ENCODE measurements around the gene NRAP. TPM values are rescaled to one million over a fixed set of nuclear protein-coding genes. Genes with fewer than 3 reads are reported as not detected.
A peak's percentile ranks its signal among the peaks of the same experiment; 100 is the strongest.

NRAP gene
- total and polyA plus RNA-seq, 5 donors, result 117 to 479 (median 266) TPM

GRCh38 chr10:113555751-113556150, 108.1 kb downstream of the NRAP start:
- intact Hi-C loops (cut with DNase I), result no loop called here
- H3K4me1 ChIP-seq (ENCODE audit: control insufficient read depth, insufficient read depth, low read length), result no peaks in the 10 kb centered on the region
- no peak overlapping the region for H3K27ac ChIP-seq (ENCODE audit: low read length)
- ATAC-seq (no peak), DNase-seq (no peak)
- no peaks in the 10 kb centered on the region for H3K27me3 ChIP-seq (ENCODE audit: control insufficient read depth, insufficient read depth)
- no peaks in the 10 kb centered on the region for H3K9me3 ChIP-seq (ENCODE audit: control insufficient read depth, low read length)
- no peak overlapping the region for H3K4me3 ChIP-seq (ENCODE audit: low read length)
- WGBS, result 93% methylated on average over 1 of the region's 1 CpG

DNA sequence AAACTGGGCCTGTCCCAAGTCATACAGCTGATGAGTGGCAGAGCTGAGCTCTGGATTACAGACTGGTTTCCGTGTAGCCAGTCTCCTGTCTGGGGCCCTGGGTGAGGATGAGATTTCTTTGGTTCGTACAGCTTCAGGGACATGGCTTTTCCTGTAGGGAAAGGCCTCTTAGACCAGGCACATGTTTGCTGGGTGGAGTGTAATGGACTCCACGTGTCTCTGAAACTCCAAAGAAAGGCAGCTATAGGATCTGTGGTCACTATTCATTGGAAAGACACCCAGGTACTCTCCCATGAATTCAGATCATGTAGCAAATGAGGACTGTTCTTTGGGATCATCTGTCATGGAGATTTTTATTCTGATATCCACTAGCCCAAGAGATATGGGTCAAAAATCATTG, 108.6 kb downstream of the NRAP start:
- no peaks in the 10 kb centered on the region for H3K9me3 ChIP-seq (ENCODE audit: control insufficient read depth, low read length)
- no peak for ATAC-seq
- intact Hi-C loops (cut with DNase I), result no loop called here
- H3K4me3 ChIP-seq (ENCODE audit: low read length), result no peak overlapping the region
- DNase-seq, result no peak
- no peaks in the 10 kb centered on the region for H3K4me1 ChIP-seq (ENCODE audit: control insufficient read depth, insufficient read depth, low read length)
- WGBS, result 91% methylated on average over 3 of the region's 3 CpGs
- no peak overlapping the region for H3K27ac ChIP-seq (ENCODE audit: low read length)
- H3K27me3 ChIP-seq (ENCODE audit: control insufficient read depth, insufficient read depth), result no peaks in the 10 kb centered on the region

- no peak for ATAC-seq
- 62% methylated on average over 5 of the region's 5 CpGs for WGBS
- no peaks in the 10 kb centered on the region for H3K4me1 ChIP-seq (ENCODE audit: control insufficient read depth, insufficient read depth, low read length)
- H3K4me3 ChIP-seq (ENCODE audit: low read length), result no peak overlapping the region
- H3K9me3 ChIP-seq (ENCODE audit: control insufficient read depth, low read length), result no peaks in the 10 kb centered on the region
- no peak overlapping the region for H3K27ac ChIP-seq (ENCODE audit: low read length)
- DNase-seq, result no peak
- intact Hi-C loops (cut with DNase I), result no loop called here
- no peaks in the 10 kb centered on the region for H3K27me3 ChIP-seq (ENCODE audit: control insufficient read depth, insufficient read depth)
Observed at GRCh38 chr10:113554214-113554613, 109.6 kb downstream of the NRAP start.

DNA sequence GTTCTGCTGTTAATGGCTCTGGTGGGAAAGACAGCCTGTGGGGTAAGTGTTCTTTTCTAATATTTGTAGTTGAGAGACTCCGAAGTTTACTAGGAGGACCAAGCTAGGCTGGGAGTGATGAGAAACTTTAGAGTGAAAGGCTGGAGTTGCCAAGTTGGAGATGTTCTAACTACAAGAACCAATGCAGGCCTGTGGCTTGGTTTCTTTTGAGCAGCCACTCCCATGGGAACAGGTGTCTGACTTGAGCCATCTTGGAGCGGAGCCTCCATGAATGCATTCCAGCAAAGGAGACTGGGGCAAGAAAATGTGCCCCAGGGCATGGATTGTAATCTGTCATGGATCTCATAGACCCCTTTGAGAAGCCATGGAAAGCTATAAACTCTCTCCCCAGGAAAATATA, 110.7 kb downstream of the NRAP start:
- no peak for ATAC-seq
- H3K4me3 ChIP-seq (ENCODE audit: low read length), result no peak overlapping the region
- H3K4me1 ChIP-seq (ENCODE audit: control insufficient read depth, insufficient read depth, low read length), result no peaks in the 10 kb centered on the region
- intact Hi-C loops (cut with DNase I), result no loop called here
- no peaks in the 10 kb centered on the region for H3K27me3 ChIP-seq (ENCODE audit: control insufficient read depth, insufficient read depth)
- no peaks in the 10 kb centered on the region for H3K9me3 ChIP-seq (ENCODE audit: control insufficient read depth, low read length)
- 95% methylated on average over 2 of the region's 2 CpGs for whole genome bisulfite sequencing
- DNase-seq, result no peak
- H3K27ac ChIP-seq (ENCODE audit: low read length), result no peak overlapping the region

GRCh38 chr10:113552701-113553100, 111.1 kb downstream of the NRAP start, which contains the start of gene HABP2:
HABP2 (plus strand) TSS chr10:113553053; CDS start chr10:113553122, 69 bp downstream.
- ATAC-seq (no peak), DNase-seq (no peak)
- no peaks in the 10 kb centered on the region for H3K4me1 ChIP-seq (ENCODE audit: control insufficient read depth, insufficient read depth, low read length)
- no peak within 1 kb of the TSS for H3K27ac ChIP-seq (ENCODE audit: low read length)
- no peaks in the 10 kb centered on the region for H3K27me3 ChIP-seq (ENCODE audit: control insufficient read depth, insufficient read depth)
- H3K9me3 ChIP-seq (ENCODE audit: control insufficient read depth, low read length), result no peaks in the 10 kb centered on the region
- no peak within 1 kb of the TSS for H3K4me3 ChIP-seq (ENCODE audit: low read length)
- intact Hi-C loops (cut with DNase I), result no loop called here
- 76% methylated on average over 3 of the region's 3 CpGs for WGBS

GRCh38 chr10:113552014-113552413, 111.8 kb downstream of the NRAP start:
- Histone ChIP-seq H3K27me3 (ENCODE audit: control insufficient read depth, insufficient read depth) (no peaks in the 10 kb centered on the region), H3K9me3 (ENCODE audit: control insufficient read depth, low read length) (no peaks in the 10 kb centered on the region), H3K4me3 (ENCODE audit: low read length) (no peak overlapping the region), H3K4me1 (ENCODE audit: control insufficient read depth, insufficient read depth, low read length) (no peaks in the 10 kb centered on the region), H3K27ac (ENCODE audit: low read length) (no peak overlapping the region)
- no peak for DNase-seq
- 93% methylated on average over 3 of the region's 3 CpGs for WGBS
- intact Hi-C loops (cut with DNase I), result no loop called here
- no peak for ATAC-seq

DNA sequence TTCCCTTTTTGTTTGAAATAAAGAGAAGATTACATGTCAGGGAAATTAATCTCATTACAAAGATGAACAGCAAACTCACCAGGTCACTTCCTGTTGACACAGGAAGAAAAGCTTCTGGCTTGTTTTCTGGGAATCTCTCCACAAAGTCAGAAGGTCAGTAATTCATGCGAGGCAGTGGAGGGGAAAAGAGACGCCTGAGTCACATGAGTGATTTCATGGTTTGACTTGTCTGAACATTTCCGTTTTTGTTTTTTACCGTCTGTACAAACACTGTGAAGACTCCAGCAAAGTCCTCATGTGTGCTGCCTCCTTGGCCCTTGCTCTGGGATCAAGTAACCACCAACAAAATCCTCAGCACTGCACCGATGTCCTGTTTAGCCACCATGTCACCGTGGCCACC, 113.5 kb downstream of the NRAP start:
- H3K27me3 ChIP-seq (ENCODE audit: control insufficient read depth, insufficient read depth), result no peaks in the 10 kb centered on the region
- no peaks in the 10 kb centered on the region for H3K4me1 ChIP-seq (ENCODE audit: control insufficient read depth, insufficient read depth, low read length)
- H3K27ac ChIP-seq (ENCODE audit: low read length), result no peak overlapping the region
- H3K4me3 ChIP-seq (ENCODE audit: low read length), result no peak overlapping the region
- intact Hi-C loops (cut with DNase I), result no loop called here
- 46% methylated on average over 6 of the region's 6 CpGs for WGBS
- no peak for ATAC-seq
- no peaks in the 10 kb centered on the region for H3K9me3 ChIP-seq (ENCODE audit: control insufficient read depth, low read length)
- DNase-seq, result no peak

- Histone ChIP-seq H3K27ac (ENCODE audit: low read length) (no peak overlapping the region), H3K27me3 (ENCODE audit: control insufficient read depth, insufficient read depth) (no peaks in the 10 kb centered on the region), H3K4me3 (ENCODE audit: low read length) (no peak overlapping the region), H3K4me1 (ENCODE audit: control insufficient read depth, insufficient read depth, low read length) (no peaks in the 10 kb centered on the region), H3K9me3 (ENCODE audit: control insufficient read depth, low read length) (no peaks in the 10 kb centered on the region)
- intact Hi-C loops (cut with DNase I), result no loop called here
- DNase-seq, result no peak
- WGBS, result 81% methylated on average over 6 of the region's 6 CpGs
- no peak for ATAC-seq
Observed at GRCh38 chr10:113549856-113550255, 114.0 kb downstream of the NRAP start.

- H3K4me1 ChIP-seq (ENCODE audit: control insufficient read depth, insufficient read depth, low read length), result no peaks in the 10 kb centered on the region
- no peak overlapping the region for H3K27ac ChIP-seq (ENCODE audit: low read length)
- intact Hi-C loops (cut with DNase I), result no loop called here
- no peak overlapping the region for H3K4me3 ChIP-seq (ENCODE audit: low read length)
- DNase-seq (no peak), ATAC-seq (no peak)
- H3K9me3 ChIP-seq (ENCODE audit: control insufficient read depth, low read length), result no peaks in the 10 kb centered on the region
- H3K27me3 ChIP-seq (ENCODE audit: control insufficient read depth, insufficient read depth), result no peaks in the 10 kb centered on the region
- WGBS, result 96% methylated on average over 2 of the region's 2 CpGs
Observed at GRCh38 chr10:113547426-113547825, 116.4 kb downstream of the NRAP start.

DNA sequence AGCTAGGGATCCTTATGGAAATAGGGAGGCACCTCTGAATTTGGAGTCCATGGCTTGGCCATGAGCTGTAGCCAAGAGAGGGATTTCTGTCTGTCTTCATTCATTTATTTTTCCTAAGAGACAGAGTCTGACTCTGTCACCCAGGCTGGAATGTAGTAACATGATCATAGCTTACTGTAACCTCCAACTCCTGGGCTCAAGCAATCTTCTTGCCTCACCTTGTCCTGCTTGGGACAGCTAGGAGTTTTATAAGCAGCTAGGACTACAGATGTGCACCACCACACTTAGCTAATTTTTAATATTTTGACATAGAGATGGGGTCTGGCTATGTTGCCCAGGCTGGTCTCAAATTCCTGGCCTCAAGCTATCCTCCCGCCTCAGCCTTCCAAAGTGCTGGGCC, 119.4 kb downstream of the NRAP start:
- no peak for ATAC-seq
- Histone ChIP-seq H3K27ac (ENCODE audit: low read length) (no peak overlapping the region), H3K4me1 (ENCODE audit: control insufficient read depth, insufficient read depth, low read length) (no peaks in the 10 kb centered on the region), H3K27me3 (ENCODE audit: control insufficient read depth, insufficient read depth) (no peaks in the 10 kb centered on the region), H3K9me3 (ENCODE audit: control insufficient read depth, low read length) (no peaks in the 10 kb centered on the region), H3K4me3 (ENCODE audit: low read length) (no peak overlapping the region)
- intact Hi-C loops (cut with DNase I), result no loop called here
- DNase-seq, result no peak
- WGBS, result 93% methylated on average over 1 of the region's 1 CpG

DNA sequence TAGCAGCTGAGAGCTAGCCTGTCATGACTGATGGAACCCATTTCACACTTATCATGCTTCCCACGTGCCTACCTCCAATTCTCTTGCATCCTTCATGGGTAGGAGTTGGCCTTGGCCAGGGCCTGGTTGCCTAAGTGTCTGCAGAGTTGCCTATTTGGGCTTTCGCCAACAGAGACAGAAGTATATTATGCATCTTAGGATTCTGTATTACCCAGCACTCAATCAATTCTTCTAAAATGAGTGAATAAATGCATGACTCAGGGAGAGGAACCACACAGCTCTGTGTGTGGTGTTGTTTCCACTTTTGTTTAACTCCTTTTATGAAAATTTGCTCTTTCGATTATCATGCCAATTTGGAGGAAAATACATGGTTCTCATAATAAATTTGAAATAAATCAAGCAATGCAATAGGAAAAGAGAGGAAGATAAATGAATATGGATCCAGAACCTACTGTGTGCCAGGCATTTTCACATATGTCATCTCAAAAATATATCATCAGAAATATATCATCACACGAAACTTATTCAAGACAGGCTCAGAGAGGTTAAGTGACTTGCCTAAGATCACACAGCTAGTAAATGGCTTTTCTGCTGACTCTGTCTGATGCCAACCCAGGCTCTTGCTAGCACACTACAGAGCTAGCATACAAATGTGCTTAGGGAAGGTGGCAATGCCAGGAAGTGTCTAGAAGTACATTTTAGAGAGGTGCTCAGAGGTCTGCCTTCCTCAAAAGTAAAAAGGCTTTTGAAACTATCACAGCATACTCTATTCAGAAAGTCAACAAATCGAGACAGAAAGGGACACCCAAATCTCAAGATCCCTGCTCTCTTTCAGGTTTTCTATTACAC, 120.5 kb downstream of the NRAP start:
- Histone ChIP-seq H3K4me3 (ENCODE audit: low read length) (no peak overlapping the region), H3K27ac (ENCODE audit: low read length) (no peak overlapping the region), H3K4me1 (ENCODE audit: control insufficient read depth, insufficient read depth, low read length) (no peaks in the 10 kb centered on the region), H3K27me3 (ENCODE audit: control insufficient read depth, insufficient read depth) (no peaks in the 10 kb centered on the region), H3K9me3 (ENCODE audit: control insufficient read depth, low read length) (no peaks in the 10 kb centered on the region)
- WGBS, result 79% methylated on average over 5 of the region's 5 CpGs
- intact Hi-C loops (cut with DNase I), result no loop called here
- DNase-seq (no peak), ATAC-seq (no peak)

DNA sequence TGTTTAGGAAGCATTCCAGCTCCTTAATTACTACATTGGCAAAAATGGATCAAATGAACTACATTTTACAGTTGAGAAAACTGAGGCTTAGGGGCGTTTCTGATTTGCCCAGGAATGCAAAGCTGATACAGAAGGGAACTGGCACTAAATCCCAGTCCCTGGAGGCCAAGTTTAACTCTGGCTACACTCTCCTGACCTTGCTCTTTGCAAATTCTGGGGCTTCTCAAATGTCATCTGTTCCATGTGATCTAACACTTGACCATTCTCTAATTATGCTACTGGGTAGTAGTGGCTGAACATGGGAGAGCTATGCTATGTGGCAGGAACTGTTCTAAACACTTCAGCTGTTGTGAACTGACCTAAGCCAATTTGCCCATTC, 122.3 kb downstream of the NRAP start:
- DNase-seq (no peak), ATAC-seq (peak in 1 of 2 donors; percentile 62)
- intact Hi-C loops (cut with DNase I), result no loop called here
- Histone ChIP-seq H3K9me3 (ENCODE audit: control insufficient read depth, low read length) (no peaks in the 10 kb centered on the region), H3K4me1 (ENCODE audit: control insufficient read depth, insufficient read depth, low read length) (no peaks in the 10 kb centered on the region), H3K4me3 (ENCODE audit: low read length) (no peak overlapping the region), H3K27ac (ENCODE audit: low read length) (no peak overlapping the region), H3K27me3 (ENCODE audit: control insufficient read depth, insufficient read depth) (no peaks in the 10 kb centered on the region)
- 34% methylated on average over 1 of the region's 1 CpG for WGBS

Data from right cardiac atrium (tissue), 5 donors.